NCI-H82 treated with DMSO at 0.1 percent for 48 hours (cell line): ENCODE data around the gene POLH.
"Not testable (repeated sequence)": the region's sequence is repeated elsewhere in the genome, so short reads cannot be mapped to it uniquely, and the experiment has no call there.

ENCODE experiments used
- DNase-seq: peaks from one replicate; lab custom pipeline; 2025; ENCODE audit not compliant: unreplicated experiment; lab: John Stamatoyannopoulos, UW

Gene POLH

GRCh38 chr6:43629505-43630300, 53.7 kb downstream of the POLH start:
- DNase-seq: peak; percentile 98

- no peak for DNase-seq
These were observed 55.1 kb downstream of the POLH start for GRCh38 chr6:43630980-43631619.

GRCh38 chr6:43633002-43633401, 57.0 kb downstream of the POLH start:
- DNase-seq: not testable (repeated sequence)

- peak; percentile 100 for DNase-seq
These were observed 58.8 kb downstream of the POLH start for GRCh38 chr6:43634702-43635303.

- DNase-seq: peak; percentile 74
These were observed 59.7 kb downstream of the POLH start, which contains the start of gene MAD2L1BP for GRCh38 chr6:43635387-43636307. TSS of gene MAD2L1BP (plus strand) at chr6:43635840. CDS start at chr6:43635876, 36 bp downstream.

- no peak for DNase-seq
These were observed 60.3 kb downstream of the POLH start for GRCh38 chr6:43636308-43636659.

GRCh38 chr6:43639984-43640800, 64.2 kb downstream of the POLH start:
- no peak for DNase-seq

GRCh38 chr6:43644940-43645612, 69.1 kb downstream of the POLH start, which contains the start of gene RSPH9:
TSS of gene RSPH9 (plus strand) at chr6:43645036. CDS start at chr6:43645099, 63 bp downstream.
- peak; percentile 44 for DNase-seq

GRCh38 chr6:43645613-43645964, 69.6 kb downstream of the POLH start:
- DNase-seq: no peak

GRCh38 chr6:43647613-43648012, 71.6 kb downstream of the POLH start:
- no peak for DNase-seq

GRCh38 chr6:43648248-43648647, 72.3 kb downstream of the POLH start:
- no peak for DNase-seq

- not testable (repeated sequence) for DNase-seq
These were observed 76.8 kb downstream of the POLH start for GRCh38 chr6:43652822-43653221.

- DNase-seq: no peak
These were observed 81.3 kb downstream of the POLH start for GRCh38 chr6:43657221-43657802.

GRCh38 chr6:43658161-43658560, 82.2 kb downstream of the POLH start:
- DNase-seq: no peak

- DNase-seq: not testable (repeated sequence)
These were observed 87.0 kb downstream of the POLH start for GRCh38 chr6:43662948-43663347.
